Smooth muscle cell of trachea (primary cell): ENCODE results near the gene ATCAY. TPM values are rescaled to one million over a fixed set of nuclear protein-coding genes. Genes with fewer than 3 reads are reported as not detected.

ENCODE experiments used
- total RNA-seq: library from RNA; depleted of rRNA; stranded (reverse); fragments of >200 nt; gene quantifications from 2 replicates; pipeline ENCODE4 v1.2.1, GENCODE V29; 2014

ATCAY gene, protein sequence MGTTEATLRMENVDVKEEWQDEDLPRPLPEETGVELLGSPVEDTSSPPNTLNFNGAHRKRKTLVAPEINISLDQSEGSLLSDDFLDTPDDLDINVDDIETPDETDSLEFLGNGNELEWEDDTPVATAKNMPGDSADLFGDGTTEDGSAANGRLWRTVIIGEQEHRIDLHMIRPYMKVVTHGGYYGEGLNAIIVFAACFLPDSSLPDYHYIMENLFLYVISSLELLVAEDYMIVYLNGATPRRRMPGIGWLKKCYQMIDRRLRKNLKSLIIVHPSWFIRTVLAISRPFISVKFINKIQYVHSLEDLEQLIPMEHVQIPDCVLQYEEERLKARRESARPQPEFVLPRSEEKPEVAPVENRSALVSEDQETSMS
- not detected in 2 replicates for total RNA-seq

DNA sequence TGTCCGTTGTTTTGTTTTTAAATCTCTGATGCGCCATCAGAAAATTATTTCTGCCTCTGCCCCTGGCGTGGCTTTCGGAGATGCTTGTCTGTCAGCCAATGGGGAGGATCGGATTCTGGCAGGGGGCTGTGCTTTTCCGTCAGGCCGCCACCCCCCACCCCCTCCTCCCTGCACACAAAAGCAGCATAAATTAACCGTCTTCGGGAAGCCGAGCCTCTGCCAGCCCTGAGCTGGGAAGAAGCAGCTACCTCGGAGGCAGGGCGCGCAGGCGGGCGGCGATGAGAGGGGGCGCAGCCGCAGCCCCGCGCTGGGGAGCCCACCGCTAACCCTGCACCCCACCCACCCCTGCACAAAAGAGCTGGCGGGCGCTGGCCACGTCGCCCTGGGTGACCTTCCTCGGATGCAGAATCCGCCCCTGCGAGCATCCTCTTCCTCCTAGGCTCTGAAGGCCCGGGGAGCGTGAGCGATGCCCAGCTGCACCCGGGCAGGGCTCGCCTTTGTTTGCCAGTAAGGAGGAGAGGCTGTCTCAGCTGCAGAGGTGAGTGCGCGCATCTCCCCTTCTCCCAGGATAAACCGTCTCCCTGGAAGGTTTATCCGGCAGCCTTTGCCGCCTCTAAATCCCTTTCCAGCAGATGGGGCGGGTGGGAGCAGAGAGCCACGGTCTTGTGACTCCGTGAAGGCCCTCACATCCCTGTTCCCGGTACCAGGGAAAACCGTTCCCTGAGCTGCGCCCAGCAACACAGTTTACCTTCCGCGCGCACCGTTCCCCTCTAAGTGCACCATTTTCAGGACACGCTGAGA lies at the start of gene ATCAY:
Gene ATCAY, plus strand, starts transcription at position 215 of the 801 bp plus-strand sequence. CDS start 5,083 bp downstream, outside the sequence.

DNA sequence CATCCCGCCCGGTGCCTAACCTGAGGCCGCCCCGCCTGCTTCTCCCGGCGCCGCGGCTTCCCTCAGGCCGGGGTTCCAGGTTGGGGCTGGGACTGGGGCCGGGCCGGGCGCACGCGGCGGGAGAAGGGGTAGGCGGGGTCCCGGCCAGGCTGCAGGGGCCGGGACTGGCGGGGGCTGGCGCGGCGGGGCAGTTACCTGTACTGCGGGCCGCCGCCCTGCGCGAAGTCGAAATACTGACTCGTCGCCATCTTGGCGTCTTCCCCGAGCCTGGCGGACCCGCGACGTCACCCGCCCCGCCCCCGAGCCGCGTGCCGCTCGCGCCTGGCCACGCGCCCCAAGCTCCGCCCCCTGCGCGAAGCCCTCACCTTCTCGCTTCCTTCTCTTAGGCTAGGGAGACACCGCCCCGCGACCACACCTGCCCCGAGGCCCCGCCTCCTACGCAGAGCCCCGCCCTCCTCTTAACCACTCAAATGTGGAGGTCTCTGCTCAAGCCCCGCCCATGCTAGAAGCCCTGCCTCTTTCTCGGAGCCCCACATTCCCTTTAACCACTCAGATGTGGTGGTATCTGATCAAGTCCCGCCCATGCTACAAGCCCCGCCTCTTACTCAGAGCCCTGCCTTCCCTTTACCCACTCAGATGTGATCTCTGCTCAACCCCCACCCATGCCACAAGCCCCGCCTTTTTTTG lies 11.6 kb upstream of the ATCAY start, which contains the start of gene ZFR2:
Gene ZFR2, minus strand, starts transcription at position 269 of the 687 bp plus-strand sequence. Its CDS starts 21 bp downstream, at position 248.

DNA sequence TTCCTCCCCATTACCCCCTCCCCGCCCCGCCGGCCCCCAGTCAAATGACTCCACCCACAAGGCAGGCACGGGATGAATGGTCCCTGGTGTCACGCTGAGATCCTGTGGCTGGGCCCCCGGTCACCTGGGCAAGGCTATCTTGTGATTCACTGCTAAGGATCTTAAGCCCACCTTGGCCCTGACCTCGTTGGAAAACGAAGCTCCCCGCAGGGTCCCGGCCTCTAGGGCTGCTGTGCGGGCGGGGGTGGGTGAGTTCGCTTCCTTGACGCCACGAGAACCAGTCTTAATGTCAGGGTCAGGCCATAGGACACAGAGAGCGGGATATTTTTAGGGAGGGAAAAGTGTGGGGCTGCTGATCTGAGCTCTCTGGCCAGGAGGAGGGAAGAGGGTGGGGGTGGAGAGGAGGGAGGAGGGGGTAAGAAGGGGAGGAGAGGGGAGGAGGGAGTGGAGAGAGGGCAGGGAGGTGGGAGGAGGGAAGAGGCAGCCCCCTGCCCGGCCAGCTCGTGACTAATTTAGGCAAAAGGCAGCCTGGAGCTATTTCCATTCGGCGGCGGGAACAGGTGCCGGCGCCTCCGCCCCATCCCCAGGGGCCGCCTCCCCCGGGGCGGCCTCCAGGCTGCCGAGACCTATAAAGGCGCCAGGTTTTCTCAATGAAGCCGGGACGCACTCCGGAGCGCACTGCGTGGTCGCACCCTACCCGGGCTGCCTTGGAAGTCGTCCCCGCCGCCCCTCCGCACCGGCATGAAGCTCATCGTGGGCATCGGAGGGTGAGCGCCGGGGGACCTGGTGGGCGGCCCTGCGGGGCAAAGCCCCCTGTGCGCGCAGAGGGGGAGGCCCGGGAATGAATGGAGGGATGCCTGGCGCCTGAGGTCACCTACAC lies 52.7 kb downstream of the ATCAY start, which contains the start of gene NMRK2:
Gene NMRK2, plus strand, starts transcription at position 139 of the 880 bp plus-strand sequence. Its CDS starts 603 bp downstream, at position 742.

DNA sequence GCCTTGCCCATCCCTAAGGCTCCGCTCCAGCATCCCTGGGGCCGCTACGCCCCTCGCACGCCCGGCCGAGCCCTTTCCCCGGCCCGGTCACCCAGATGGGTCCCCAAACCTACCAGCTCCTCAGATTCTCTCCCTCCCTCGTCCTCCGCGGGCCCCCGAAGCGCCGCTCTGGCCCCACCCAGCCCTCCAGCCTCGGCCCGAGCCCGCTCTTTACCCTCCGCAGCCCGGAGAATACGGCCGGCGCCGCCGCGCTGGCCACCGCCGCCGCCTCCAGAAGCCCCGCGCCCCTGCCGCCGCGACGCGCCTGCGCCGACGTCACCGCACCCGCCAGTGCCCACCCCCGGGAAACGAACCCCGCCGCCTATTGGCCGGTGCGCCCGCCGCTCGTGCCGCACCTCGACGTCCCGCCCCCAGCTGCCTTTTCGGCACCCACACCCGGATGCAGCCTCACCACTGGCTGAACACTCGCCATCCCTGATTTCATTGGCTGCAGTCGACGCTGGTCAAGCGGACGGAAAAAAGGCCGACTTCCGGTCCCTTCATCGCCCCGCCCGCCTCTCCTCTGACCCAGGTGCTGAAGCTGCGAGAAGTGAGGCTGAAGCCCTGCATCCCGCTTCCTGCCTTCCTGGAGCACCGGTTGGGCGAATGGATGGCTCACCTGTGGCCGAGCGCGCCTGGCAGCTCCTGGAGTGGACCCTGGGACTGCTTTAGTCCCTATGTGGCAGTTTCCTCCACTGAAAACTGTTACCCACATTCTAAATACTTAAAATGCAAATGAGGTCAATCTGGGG lies 90.5 kb downstream of the ATCAY start, which contains the start of gene DAPK3:
Gene DAPK3, minus strand, starts transcription at position 292 of the 791 bp plus-strand sequence. CDS start 1,364 bp downstream, outside the sequence.

Other genes with a start within 250 kb of the ATCAY start
- 27.6 and 60.0 TPM in 2 replicates for gene PIP5K1C, start 180.2 kb upstream of the ATCAY start, total RNA-seq
- gene TJP3, start 172.3 kb upstream of the ATCAY start, total RNA-seq: under 0.01 TPM in 1 of 2 replicates, not detected in the other
- 19.3 and 28.9 TPM in 2 replicates for gene APBA3, start 119.0 kb upstream of the ATCAY start, total RNA-seq
- 21.8 and 50.2 TPM in 2 replicates for gene MRPL54, start 118.0 kb upstream of the ATCAY start, total RNA-seq
- gene RAX2, start 108.5 kb upstream of the ATCAY start, total RNA-seq: not detected in 2 replicates
- gene MATK, start 94.3 kb upstream of the ATCAY start, total RNA-seq: 0.15 TPM in 1 of 2 replicates, not detected in the other
- gene ZFR2, start 11.6 kb upstream of the ATCAY start, total RNA-seq: not detected in 2 replicates
- not detected in 2 replicates for gene NMRK2, start 52.4 kb downstream of the ATCAY start, total RNA-seq
- gene DAPK3, start 90.4 kb downstream of the ATCAY start, total RNA-seq: 103 and 139 TPM in 2 replicates
- gene EEF2, start 104.8 kb downstream of the ATCAY start, total RNA-seq: 2,700 and 4,831 TPM in 2 replicates
- gene PIAS4, start 127.1 kb downstream of the ATCAY start, total RNA-seq: 14.8 and 33.6 TPM in 2 replicates
- 32.9 and 49.3 TPM in 2 replicates for gene ZBTB7A, start 186.2 kb downstream of the ATCAY start, total RNA-seq
- 152 and 278 TPM in 2 replicates for gene MAP2K2, start 243.4 kb downstream of the ATCAY start, total RNA-seq